ENCODE results near the gene SLC26A6. TPM values are rescaled to one million over a fixed set of nuclear protein-coding genes. Genes with fewer than 3 reads are reported as not detected.

SLC26A6 gene
- total and polyA plus RNA-seq, 10 of the 15 experiments (the other 5 are each of a cell fraction or from before 2014, with no cell fraction given): 2.1 to 24.9 (median 13.3) TPM

DNA sequence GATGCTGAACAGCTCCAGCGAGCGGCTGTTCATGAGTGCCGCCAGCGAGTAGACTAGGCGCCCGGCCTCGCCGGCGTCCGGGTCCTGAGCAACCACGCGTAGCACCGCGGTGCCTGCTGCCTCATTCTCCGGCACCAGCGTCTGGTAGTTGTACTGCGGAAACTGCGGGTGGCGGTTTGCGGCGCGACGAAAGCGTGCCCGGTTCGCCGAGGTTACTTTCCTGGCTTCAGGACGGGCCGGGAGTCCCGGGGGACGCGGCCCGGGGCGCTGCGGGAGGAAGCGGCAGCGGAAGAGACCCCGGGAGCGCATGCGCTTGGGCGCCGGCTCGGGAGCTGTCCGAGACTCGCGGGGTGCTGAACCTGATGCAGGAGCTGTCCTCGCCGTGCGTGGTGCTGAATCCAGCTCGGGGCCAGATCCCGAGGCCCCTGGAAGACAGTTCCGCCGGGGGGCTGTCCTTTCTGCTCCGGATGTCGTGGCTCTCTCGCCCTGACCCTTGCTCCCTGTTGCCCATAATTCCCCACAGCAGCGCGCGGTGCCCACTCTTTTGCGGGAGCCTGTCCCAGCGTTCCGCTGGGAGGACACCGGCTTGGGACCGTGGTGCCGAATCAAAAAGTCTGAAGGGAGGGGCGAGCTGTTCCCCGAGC is 26.4 kb upstream of the SLC26A6 start (continued):
- TF ChIP-seq, protein P1, sequence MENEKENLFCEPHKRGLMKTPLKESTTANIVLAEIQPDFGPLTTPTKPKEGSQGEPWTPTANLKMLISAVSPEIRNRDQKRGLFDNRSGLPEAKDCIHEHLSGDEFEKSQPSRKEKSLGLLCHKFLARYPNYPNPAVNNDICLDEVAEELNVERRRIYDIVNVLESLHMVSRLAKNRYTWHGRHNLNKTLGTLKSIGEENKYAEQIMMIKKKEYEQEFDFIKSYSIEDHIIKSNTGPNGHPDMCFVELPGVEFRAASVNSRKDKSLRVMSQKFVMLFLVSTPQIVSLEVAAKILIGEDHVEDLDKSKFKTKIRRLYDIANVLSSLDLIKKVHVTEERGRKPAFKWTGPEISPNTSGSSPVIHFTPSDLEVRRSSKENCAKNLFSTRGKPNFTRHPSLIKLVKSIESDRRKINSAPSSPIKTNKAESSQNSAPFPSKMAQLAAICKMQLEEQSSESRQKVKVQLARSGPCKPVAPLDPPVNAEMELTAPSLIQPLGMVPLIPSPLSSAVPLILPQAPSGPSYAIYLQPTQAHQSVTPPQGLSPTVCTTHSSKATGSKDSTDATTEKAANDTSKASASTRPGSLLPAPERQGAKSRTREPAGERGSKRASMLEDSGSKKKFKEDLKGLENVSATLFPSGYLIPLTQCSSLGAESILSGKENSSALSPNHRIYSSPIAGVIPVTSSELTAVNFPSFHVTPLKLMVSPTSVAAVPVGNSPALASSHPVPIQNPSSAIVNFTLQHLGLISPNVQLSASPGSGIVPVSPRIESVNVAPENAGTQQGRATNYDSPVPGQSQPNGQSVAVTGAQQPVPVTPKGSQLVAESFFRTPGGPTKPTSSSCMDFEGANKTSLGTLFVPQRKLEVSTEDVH (IDR thresholded peaks at IDR 0.05; ENCODE audit: low read depth, partially characterized antibody): peak; percentile 55
- peak; percentile 89; the same call in 1 of the 2 replicates for TF ChIP-seq CBX5 (IDR thresholded peaks at IDR 0.05; ENCODE audit: low read depth)
- TF ChIP-seq, protein P2, sequence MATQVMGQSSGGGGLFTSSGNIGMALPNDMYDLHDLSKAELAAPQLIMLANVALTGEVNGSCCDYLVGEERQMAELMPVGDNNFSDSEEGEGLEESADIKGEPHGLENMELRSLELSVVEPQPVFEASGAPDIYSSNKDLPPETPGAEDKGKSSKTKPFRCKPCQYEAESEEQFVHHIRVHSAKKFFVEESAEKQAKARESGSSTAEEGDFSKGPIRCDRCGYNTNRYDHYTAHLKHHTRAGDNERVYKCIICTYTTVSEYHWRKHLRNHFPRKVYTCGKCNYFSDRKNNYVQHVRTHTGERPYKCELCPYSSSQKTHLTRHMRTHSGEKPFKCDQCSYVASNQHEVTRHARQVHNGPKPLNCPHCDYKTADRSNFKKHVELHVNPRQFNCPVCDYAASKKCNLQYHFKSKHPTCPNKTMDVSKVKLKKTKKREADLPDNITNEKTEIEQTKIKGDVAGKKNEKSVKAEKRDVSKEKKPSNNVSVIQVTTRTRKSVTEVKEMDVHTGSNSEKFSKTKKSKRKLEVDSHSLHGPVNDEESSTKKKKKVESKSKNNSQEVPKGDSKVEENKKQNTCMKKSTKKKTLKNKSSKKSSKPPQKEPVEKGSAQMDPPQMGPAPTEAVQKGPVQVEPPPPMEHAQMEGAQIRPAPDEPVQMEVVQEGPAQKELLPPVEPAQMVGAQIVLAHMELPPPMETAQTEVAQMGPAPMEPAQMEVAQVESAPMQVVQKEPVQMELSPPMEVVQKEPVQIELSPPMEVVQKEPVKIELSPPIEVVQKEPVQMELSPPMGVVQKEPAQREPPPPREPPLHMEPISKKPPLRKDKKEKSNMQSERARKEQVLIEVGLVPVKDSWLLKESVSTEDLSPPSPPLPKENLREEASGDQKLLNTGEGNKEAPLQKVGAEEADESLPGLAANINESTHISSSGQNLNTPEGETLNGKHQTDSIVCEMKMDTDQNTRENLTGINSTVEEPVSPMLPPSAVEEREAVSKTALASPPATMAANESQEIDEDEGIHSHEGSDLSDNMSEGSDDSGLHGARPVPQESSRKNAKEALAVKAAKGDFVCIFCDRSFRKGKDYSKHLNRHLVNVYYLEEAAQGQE (IDR thresholded peaks at IDR 0.05; ENCODE audit: low read depth, low read length): peak; percentile 100
- TF ChIP-seq, protein P3, sequence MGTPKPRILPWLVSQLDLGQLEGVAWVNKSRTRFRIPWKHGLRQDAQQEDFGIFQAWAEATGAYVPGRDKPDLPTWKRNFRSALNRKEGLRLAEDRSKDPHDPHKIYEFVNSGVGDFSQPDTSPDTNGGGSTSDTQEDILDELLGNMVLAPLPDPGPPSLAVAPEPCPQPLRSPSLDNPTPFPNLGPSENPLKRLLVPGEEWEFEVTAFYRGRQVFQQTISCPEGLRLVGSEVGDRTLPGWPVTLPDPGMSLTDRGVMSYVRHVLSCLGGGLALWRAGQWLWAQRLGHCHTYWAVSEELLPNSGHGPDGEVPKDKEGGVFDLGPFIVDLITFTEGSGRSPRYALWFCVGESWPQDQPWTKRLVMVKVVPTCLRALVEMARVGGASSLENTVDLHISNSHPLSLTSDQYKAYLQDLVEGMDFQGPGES (IDR thresholded peaks at IDR 0.05): no peak
- peak; percentile 99 for TF ChIP-seq SIN3A (IDR thresholded peaks at IDR 0.05; ENCODE audit: low read depth, low read length)
- TF ChIP-seq HDGF (IDR thresholded peaks at IDR 0.05): no peak
- TF ChIP-seq BHLHE40 (IDR thresholded peaks at IDR 0.05; ENCODE audit: borderline replicate concordance in 1 of 2, low read depth in 2 of 2, low read length in 1 of 2): peak in 1 of 2 experiments; percentile 52; a peak in 3 of 4 replicates
- TF ChIP-seq GATAD2B (conservative IDR thresholded peaks at IDR 0.05; ENCODE audit: low read depth): 0 out of 2 replicates have a peak, but pooled peaks have one; percentile 36
- peak; percentile 34; the same call in 1 of the 2 replicates for TF ChIP-seq DPF2 (IDR thresholded peaks at IDR 0.05)
- TF ChIP-seq CREB1 (IDR thresholded peaks at IDR 0.05; ENCODE audit: low read depth): peak; percentile 21; the same call in 1 of the 2 replicates
- TF ChIP-seq POLR2A (IDR thresholded peaks at IDR 0.05; ENCODE audit: low read depth, low read length): no peak
- TF ChIP-seq TCF7 (IDR thresholded peaks at IDR 0.05; ENCODE audit: borderline replicate concordance): no peak
- TF ChIP-seq KAT2A (conservative IDR thresholded peaks at IDR 0.05; ENCODE audit: control insufficient read depth, low read depth, low read length): no peak
- TF ChIP-seq ZSCAN29 (IDR thresholded peaks at IDR 0.05): no peak
- 0 out of 2 replicates have a peak, but pooled peaks have one; percentile 26 for TF ChIP-seq NBN (IDR thresholded peaks at IDR 0.05)
- TF ChIP-seq, protein P4, sequence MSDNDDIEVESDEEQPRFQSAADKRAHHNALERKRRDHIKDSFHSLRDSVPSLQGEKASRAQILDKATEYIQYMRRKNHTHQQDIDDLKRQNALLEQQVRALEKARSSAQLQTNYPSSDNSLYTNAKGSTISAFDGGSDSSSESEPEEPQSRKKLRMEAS (IDR thresholded peaks at IDR 0.05; ENCODE audit: low read depth, low read length): peak; percentile 86; the same call in 1 of the 2 replicates
- TF ChIP-seq LARP7 (IDR thresholded peaks at IDR 0.05): peak; percentile 71; the same call in 1 of the 2 replicates
- no peak for TF ChIP-seq RUNX3 (IDR thresholded peaks at IDR 0.05; ENCODE audit: low read length)
- TF ChIP-seq, protein P5, sequence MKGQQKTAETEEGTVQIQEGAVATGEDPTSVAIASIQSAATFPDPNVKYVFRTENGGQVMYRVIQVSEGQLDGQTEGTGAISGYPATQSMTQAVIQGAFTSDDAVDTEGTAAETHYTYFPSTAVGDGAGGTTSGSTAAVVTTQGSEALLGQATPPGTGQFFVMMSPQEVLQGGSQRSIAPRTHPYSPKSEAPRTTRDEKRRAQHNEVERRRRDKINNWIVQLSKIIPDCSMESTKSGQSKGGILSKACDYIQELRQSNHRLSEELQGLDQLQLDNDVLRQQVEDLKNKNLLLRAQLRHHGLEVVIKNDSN (IDR thresholded peaks at IDR 0.05; ENCODE audit: borderline replicate concordance, extremely low read length, insufficient read depth, low read depth, low read length): no peak
- TF ChIP-seq, protein P6, sequence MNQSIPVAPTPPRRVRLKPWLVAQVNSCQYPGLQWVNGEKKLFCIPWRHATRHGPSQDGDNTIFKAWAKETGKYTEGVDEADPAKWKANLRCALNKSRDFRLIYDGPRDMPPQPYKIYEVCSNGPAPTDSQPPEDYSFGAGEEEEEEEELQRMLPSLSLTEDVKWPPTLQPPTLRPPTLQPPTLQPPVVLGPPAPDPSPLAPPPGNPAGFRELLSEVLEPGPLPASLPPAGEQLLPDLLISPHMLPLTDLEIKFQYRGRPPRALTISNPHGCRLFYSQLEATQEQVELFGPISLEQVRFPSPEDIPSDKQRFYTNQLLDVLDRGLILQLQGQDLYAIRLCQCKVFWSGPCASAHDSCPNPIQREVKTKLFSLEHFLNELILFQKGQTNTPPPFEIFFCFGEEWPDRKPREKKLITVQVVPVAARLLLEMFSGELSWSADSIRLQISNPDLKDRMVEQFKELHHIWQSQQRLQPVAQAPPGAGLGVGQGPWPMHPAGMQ (IDR thresholded peaks at IDR 0.05; ENCODE audit: borderline replicate concordance): no peak
- TF ChIP-seq FOS (IDR thresholded peaks at IDR 0.05; ENCODE audit: borderline replicate concordance, extremely low read depth, insufficient read length): no peak
